H1 (cell line): ENCODE data around the gene ARID5B. TPM values are rescaled to one million over a fixed set of nuclear protein-coding genes. Genes with fewer than 3 reads are reported as not detected.

Experiments
- CTCF ChIA-PET: fragments of 300-600 bp; sonication (Branson Sonifier 250); formaldehyde crosslinking; loops from one replicate; lab custom pipeline; 2021; ENCODE audit not compliant: partially characterized antibody; lab: Charles Lee
- POLR2A ChIA-PET: fragments of 300-600 bp; sonication (Branson Sonifier 250); formaldehyde crosslinking; loops from one replicate; lab custom pipeline; 2021; ENCODE audit warnings: inconsistent platforms; ENCODE audit not compliant: partially characterized antibody; lab: Charles Lee
- DNase-seq, 2 experiments: peaks; one replicate each; pipeline versions ENCODE4 v3.0.0 to v3.0.0-alpha.2; 2010 to 2022; ENCODE audit warnings: low spot score in 2 of 2, low read depth in 1 of 2, mixed read lengths in 1 of 2
- FAIRE-seq: peaks from 2 replicates; lab custom pipeline; 2011; peaks lifted over from hg19 to GRCh38; lab: Jason Lieb, UNC
- H2AFZ ChIP-seq: 2 replicates; pipeline ENCODE4 v1.8.1; 2012; ENCODE audit warnings: low read length, inconsistent platforms
- H2AK5ac ChIP-seq: 2 replicates; pipeline ENCODE4 v1.6.1; 2013; ENCODE audit warnings: low read depth, low read length
- H2BK120ac ChIP-seq: replicated peaks from 2 replicates; pipeline ENCODE3; 2013; ENCODE audit warnings: low read depth, low read length, inconsistent platforms
- H2BK12ac ChIP-seq: 2 replicates; pipeline ENCODE4 v1.6.1; 2013; ENCODE audit warnings: low read depth, low read length
- H2BK15ac ChIP-seq: 2 replicates; pipeline ENCODE4 v1.6.1; 2013; ENCODE audit warnings: low read length
- H2BK20ac ChIP-seq: 2 replicates; pipeline ENCODE4 v1.6.1; 2013; ENCODE audit warnings: low read length
- H2BK5ac ChIP-seq: 2 replicates; pipeline ENCODE4 v1.6.1; 2013; ENCODE audit warnings: low read depth, low read length
- H3K14ac ChIP-seq: 2 replicates; pipeline ENCODE4 v1.6.1; 2013; ENCODE audit warnings: inconsistent platforms; ENCODE audit not compliant: insufficient read length
- H3K18ac ChIP-seq: 2 replicates; pipeline ENCODE4 v1.6.1; 2013; ENCODE audit warnings: low read length; ENCODE audit errors: extremely low read depth
- H3K23ac ChIP-seq: 2 replicates; pipeline ENCODE4 v1.6.1; 2013; ENCODE audit warnings: inconsistent platforms; ENCODE audit not compliant: insufficient read length
- H3K23me2 ChIP-seq: 2 replicates; pipeline ENCODE4 v1.6.1; 2013; ENCODE audit warnings: low read depth, low read length
- H3K27ac ChIP-seq: 2 replicates; pipeline ENCODE4 v1.6.1; 2011; ENCODE audit warnings: low read depth, low read length, inconsistent platforms
- H3K27me3 ChIP-seq, 4 experiments: replicated peaks in 1 of 4; 1 replicate in 1 of 4; 2 replicates in 3 of 4; pipeline versions ENCODE4 v1.6.1 to v1.8.1; 2011 to 2013; ENCODE audit warnings: low read length in 3 of 4, mild to moderate bottlenecking in 3 of 4, inconsistent platforms in 2 of 4, mixed read lengths in 2 of 4, moderate library complexity in 1 of 4; ENCODE audit not compliant: control insufficient read depth in 3 of 4, insufficient read depth in 3 of 4; ENCODE audit errors: extremely low read depth in 1 of 4
- H3K36me3 ChIP-seq, 4 experiments: 2 replicates each; pipeline versions ENCODE4 v1.6.1 to v1.8.1; 2011 to 2013; ENCODE audit warnings: mild to moderate bottlenecking in 4 of 4, low read length in 3 of 4, moderate library complexity in 2 of 4, control low read depth in 1 of 4, inconsistent platforms in 1 of 4; ENCODE audit not compliant: insufficient read depth in 4 of 4, control insufficient read depth in 2 of 4
- H3K4ac ChIP-seq: replicated peaks from 2 replicates; pipeline ENCODE3; 2013; ENCODE audit warnings: low read length, low read depth, mixed read lengths, inconsistent platforms; ENCODE audit not compliant: insufficient read length
- H3K4me1 ChIP-seq, 4 experiments: replicated peaks in 1 of 4; 1 replicate in 1 of 4; 2 replicates in 3 of 4; pipeline versions ENCODE4 v1.6.1 to v1.8.1; 2011 to 2013; ENCODE audit warnings: low read length in 3 of 4, inconsistent platforms in 2 of 4, mixed read lengths in 1 of 4; ENCODE audit not compliant: insufficient read depth in 4 of 4, control insufficient read depth in 3 of 4
- H3K4me2 ChIP-seq, 2 experiments: 2 replicates each; pipeline versions ENCODE4 v1.6.1 to v1.8.1; 2011 to 2013; ENCODE audit warnings: low read depth in 2 of 2, low read length in 2 of 2, control low read depth in 1 of 2, inconsistent platforms in 1 of 2, mild to moderate bottlenecking in 1 of 2; ENCODE audit not compliant: insufficient read depth in 1 of 2
- H3K4me3 ChIP-seq, 4 experiments: fragments of 200-600, 300-600 bp in 1 of 4; sonication (generic), shearing (Covaris generic), sonication (Bioruptor Twin) in 1 of 4; 2 replicates each; pipeline versions ENCODE4 v1.5.1 to v1.8.1; 2011 to 2016; ENCODE audit warnings: low read length in 4 of 4, low read depth in 3 of 4, control low read depth in 2 of 4, inconsistent platforms in 2 of 4, mild to moderate bottlenecking in 2 of 4, mixed read lengths in 1 of 4, moderate library complexity in 1 of 4; ENCODE audit not compliant: insufficient read depth in 2 of 4; ENCODE audit errors: extremely low read depth in 1 of 4
- H3K56ac ChIP-seq: replicated peaks from 2 replicates; pipeline ENCODE3; 2013; ENCODE audit warnings: low read depth, mild to moderate bottlenecking, mixed read lengths, low read length, inconsistent platforms; ENCODE audit not compliant: insufficient read length
- H3K79me1 ChIP-seq: 2 replicates; pipeline ENCODE4 v1.6.1; 2013; ENCODE audit warnings: low read depth, low read length, control low read depth
- H3K79me2 ChIP-seq, 2 experiments: 2 replicates each; pipeline versions ENCODE4 v1.6.1 to v1.8.1; 2012 to 2013; ENCODE audit warnings: low read length in 2 of 2, mild to moderate bottlenecking in 2 of 2, inconsistent platforms in 1 of 2; ENCODE audit not compliant: insufficient read depth in 2 of 2, control insufficient read depth in 1 of 2
- H3K9ac ChIP-seq, 4 experiments: replicated peaks in 1 of 4; 1 replicate in 1 of 4; 2 replicates in 3 of 4; pipeline versions ENCODE4 v1.6.1 to v1.8.1; 2011 to 2013; ENCODE audit warnings: low read depth in 3 of 4, low read length in 3 of 4, control low read depth in 2 of 4, mild to moderate bottlenecking in 2 of 4, moderate library complexity in 2 of 4, inconsistent platforms in 1 of 4; ENCODE audit errors: extremely low read depth in 1 of 4
- H3K9me3 ChIP-seq, 2 experiments: 2 replicates each; pipeline versions ENCODE4 v1.6.1 to v1.8.1; 2012 to 2013; ENCODE audit warnings: mild to moderate bottlenecking in 2 of 2, moderate library complexity in 2 of 2, control low read depth in 1 of 2, inconsistent platforms in 1 of 2, low read depth in 1 of 2, low read length in 1 of 2, mixed read lengths in 1 of 2; ENCODE audit not compliant: insufficient read depth in 2 of 2
- H4K20me1 ChIP-seq, 2 experiments: replicated peaks in 1 of 2; 2 replicates each; pipeline versions ENCODE3 to v1.8.1; 2011 to 2013; ENCODE audit warnings: inconsistent platforms in 2 of 2, low read length in 2 of 2, mild to moderate bottlenecking in 1 of 2; ENCODE audit not compliant: insufficient read depth in 2 of 2, control insufficient read depth in 1 of 2
- H4K5ac ChIP-seq: 2 replicates; pipeline ENCODE4 v1.6.1; 2013; ENCODE audit warnings: low read length, low read depth, mixed read lengths, inconsistent platforms; ENCODE audit not compliant: insufficient read length
- H4K8ac ChIP-seq: 2 replicates; pipeline ENCODE4 v1.8.0; 2013; ENCODE audit warnings: mild to moderate bottlenecking, moderate library complexity, low read length, inconsistent platforms; ENCODE audit not compliant: insufficient read depth; ENCODE audit errors: extremely low read depth
- H4K91ac ChIP-seq: replicated peaks from 2 replicates; pipeline ENCODE3; 2013; ENCODE audit warnings: low read length, mixed read lengths, inconsistent platforms; ENCODE audit not compliant: insufficient read length
- CTBP2 ChIP-seq: IDR thresholded peaks from 2 replicates; pipeline ENCODE4 v1.7.0; 2011; ENCODE audit warnings: borderline replicate concordance, mild to moderate bottlenecking, moderate library complexity, mixed read lengths, low read length; ENCODE audit not compliant: insufficient read depth, insufficient read length
- PHF8 ChIP-seq: fragments of 200-600 bp; sonication (generic); conservative IDR thresholded peaks from 2 replicates; pipeline ENCODE4 v1.7.1; 2012; ENCODE audit warnings: low read depth, mild to moderate bottlenecking, inconsistent platforms, low read length, moderate library complexity
- RFX5 ChIP-seq: IDR thresholded peaks from 2 replicates; pipeline ENCODE4 v1.6.1; 2011; ENCODE audit warnings: low read depth, low read length, improper control_type of control experiment, borderline replicate concordance
- SAP30 ChIP-seq: fragments of 300-600 bp; sonication (generic); IDR thresholded peaks from 2 replicates; pipeline ENCODE4 v1.7.1; 2012; ENCODE audit warnings: low read length, moderate library complexity, mild to moderate bottlenecking, inconsistent platforms; ENCODE audit not compliant: insufficient read depth, insufficient replicate concordance
- SIX5 ChIP-seq: IDR thresholded peaks from 2 replicates; pipeline ENCODE4 v1.6.1; 2011; ENCODE audit warnings: mild to moderate bottlenecking, low read depth, low read length
- SP4 ChIP-seq: IDR thresholded peaks from 2 replicates; pipeline ENCODE4 v1.6.1; 2012; ENCODE audit warnings: low read length, inconsistent platforms
- whole genome bisulfite sequencing, 2 experiments: shearing (Covaris generic) in 1 of 2; methylation state at CpG; one replicate each; pipeline versions ENCODE4 v1.1.6 to v1.1.7; 2013 to 2015; ENCODE audit warnings: low lambda C conversion rate in 2 of 2, mixed read lengths in 2 of 2, inconsistent platforms in 1 of 2, low coverage in 1 of 2, missing lambda C conversion rate in 1 of 2; ENCODE audit not compliant: insufficient replicate concordance in 2 of 2, insufficient coverage in 1 of 2, insufficient read length in 1 of 2; ENCODE audit errors: extremely low coverage in 1 of 2, missing lambda C conversion rate in 1 of 2; 5-methylcytosine and 5-hydroxymethylcytosine counted together
- polyA plus RNA-seq, 7 experiments: library from polyadenylated mRNA; depleted of rRNA in 3 of 7; stranded (reverse) in 5 of 7; unstranded in 2 of 7; fragments of >200 nt in 5 of 7; fragments of 200-250 nt in 2 of 7; gene quantifications; 1 replicate in 5 of 7; 2 replicates in 1 of 7; 4 replicates in 1 of 7; pipeline versions ENCODE4 v1.2.1 to v1.2.3, GENCODE V29; 2011 to 2013; ENCODE audit warnings: missing spikeins in 2 of 7, mixed read lengths in 2 of 7
- total RNA-seq: library from RNA; stranded (reverse); fragmentation: NEBNext Ultra II Directional; extraction: Animal tissue kit (Norgen Biotek cat#: 25700); gene quantifications from 2 replicates; pipeline ENCODE4 v1.2.1, GENCODE V29; 2021
- TF ChIP-seq, protein P1 (sequence below): IDR thresholded peaks from 2 replicates; pipeline ENCODE4 v1.6.1; 2011; ENCODE audit warnings: low read depth, mild to moderate bottlenecking, low read length; ENCODE audit not compliant: insufficient read depth

Gene ARID5B
- total and polyA plus RNA-seq, 2 of the 8 experiments (the other 6 are each of a cell fraction or from before 2014, with no cell fraction given) = 0.21 to 1.1 TPM

DNA sequence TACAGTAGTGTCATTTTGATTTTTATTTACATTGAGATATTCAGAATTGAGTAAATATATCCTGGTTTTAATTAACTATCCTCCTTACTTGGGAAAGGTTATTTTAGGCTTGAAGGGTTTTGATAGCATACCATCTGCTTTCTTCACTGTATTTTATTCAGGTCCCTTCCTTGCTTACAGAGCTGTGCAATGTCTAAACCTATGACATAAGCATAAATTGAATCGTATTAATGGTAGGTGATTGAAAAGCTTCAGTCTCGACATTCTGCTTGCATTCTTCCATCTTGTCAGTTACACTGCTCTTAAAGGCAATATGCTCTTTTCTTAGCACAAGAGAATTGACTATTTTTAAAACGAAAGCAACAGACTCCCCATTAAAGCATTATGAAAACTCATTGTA lies 102.5 kb downstream of the ARID5B start:
- Histone ChIP-seq H3K56ac (no peak overlapping the region), H4K91ac (no peak overlapping the region), H3K27me3 (no peaks in the 10 kb centered on the region), H4K8ac (no peak overlapping the region), H2BK12ac (no peak overlapping the region), H4K5ac (no peak overlapping the region), H3K4ac (no peak overlapping the region), H3K9me3 (no peaks in the 10 kb centered on the region), H3K9ac (no peak overlapping the region), H2AK5ac (no peak overlapping the region), H3K23ac (no peak overlapping the region), H3K18ac (no peak overlapping the region), H3K14ac (no peak overlapping the region), H2BK120ac (no peak overlapping the region), H3K4me2 (no peak overlapping the region), H3K23me2 (no peaks in the 10 kb centered on the region; the same call in 1 of the 2 replicates), H2BK15ac (no peak overlapping the region), H2BK20ac (no peak overlapping the region), H2AFZ (no peak overlapping the region), H3K27ac (no peak overlapping the region), H3K36me3 (no peaks in the 10 kb centered on the region), H3K4me3 (no peak overlapping the region), H2BK5ac (no peak overlapping the region), H3K79me2 (no peaks in the 10 kb centered on the region), H3K4me1 (no peaks in the 10 kb centered on the region), H3K79me1 (no peaks in the 10 kb centered on the region), H4K20me1 (no peaks in the 10 kb centered on the region)
- DNase-seq = no peak
- ChIA-PET CTCF (interaction anchor here (1.0 to 1.3 kb wide), 3 partner anchors 9 to 261 kb away, joined by 3 read pairs; no protein-coding TSS in a partner anchor), POLR2A (no interaction called here)
- FAIRE-seq = no peak
- no peak for TF ChIP-seq PHF8
- TF ChIP-seq RFX5 = no peak
- TF ChIP-seq CTBP2 = no peak
- no peak for TF ChIP-seq SP4
- no peak for TF ChIP-seq SAP30
- TF ChIP-seq, protein P1, sequence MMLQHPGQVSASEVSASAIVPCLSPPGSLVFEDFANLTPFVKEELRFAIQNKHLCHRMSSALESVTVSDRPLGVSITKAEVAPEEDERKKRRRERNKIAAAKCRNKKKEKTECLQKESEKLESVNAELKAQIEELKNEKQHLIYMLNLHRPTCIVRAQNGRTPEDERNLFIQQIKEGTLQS = no peak
- TF ChIP-seq SIX5 = no peak
- 83% methylated on average over 3 of the region's 3 CpGs; no CpG with 5 or more reads in 1 of the 2 experiments for WGBS, 2 experiments
